ENCODE measurements around the gene ETV3.

ETV3 gene

GRCh38 chr1:157170677-157171515 is 32.7 kb upstream of the ETV3 start:
- Histone ChIP-seq H2AFZ (ENCODE audit: low read depth, low read length, severe bottlenecking) (no peak overlapping the region), H3K27me3 (ENCODE audit: low read length) (no peaks in the 10 kb centered on the region), H3K27ac (ENCODE audit: low read depth, low read length) (no peak overlapping the region)

DNA sequence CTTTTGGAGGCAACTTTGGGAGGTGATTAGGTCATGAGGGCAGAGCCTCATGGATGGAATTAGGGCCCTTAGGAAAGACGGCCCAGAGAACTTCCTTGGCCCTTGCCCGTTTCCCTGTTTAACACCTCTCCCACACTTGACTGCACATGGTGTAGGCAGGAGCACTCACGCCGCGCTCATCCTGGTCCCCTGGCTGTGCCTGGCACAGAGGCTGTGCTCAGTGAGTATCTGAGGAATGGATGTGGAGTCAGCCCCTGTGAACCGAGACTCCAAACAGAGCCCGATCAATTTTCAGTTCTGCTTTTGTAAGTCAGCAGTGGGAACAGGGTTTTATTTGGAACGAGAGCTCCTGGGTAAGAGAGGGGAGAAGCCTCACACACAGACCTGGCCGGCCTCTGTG is 29.8 kb upstream of the ETV3 start:
- Histone ChIP-seq H3K9ac (ENCODE audit: low read length) (no peak overlapping the region), H4K20me1 (ENCODE audit: low read depth, low read length) (no peaks in the 10 kb centered on the region), H3K9me3 (ENCODE audit: insufficient read depth, low read length) (no peaks in the 10 kb centered on the region), H3K9me2 (replicated peaks; ENCODE audit: insufficient read depth, low read length) (no peaks in the 10 kb centered on the region), H3K27ac (ENCODE audit: low read depth, low read length) (no peak overlapping the region), H3K36me3 (ENCODE audit: low read length) (no peaks in the 10 kb centered on the region), H3K4me3 (ENCODE audit: insufficient read depth, low read length, poor library complexity, severe bottlenecking) (no peak overlapping the region), H3K79me2 (ENCODE audit: insufficient read depth, low read length) (no peaks in the 10 kb centered on the region), H3K4me2 (ENCODE audit: low read depth, low read length, poor library complexity, severe bottlenecking) (no peak overlapping the region), H3K27me3 (ENCODE audit: low read length) (no peaks in the 10 kb centered on the region), H3F3A (ENCODE audit: insufficient read depth) (no peaks in the 10 kb centered on the region), H2AFZ (ENCODE audit: low read depth, low read length, severe bottlenecking) (no peak overlapping the region)
- TF ChIP-seq EZH2phosphoT487 (conservative IDR thresholded peaks at IDR 0.05; ENCODE audit: low read length) = no peak
- TF ChIP-seq, protein P1, sequence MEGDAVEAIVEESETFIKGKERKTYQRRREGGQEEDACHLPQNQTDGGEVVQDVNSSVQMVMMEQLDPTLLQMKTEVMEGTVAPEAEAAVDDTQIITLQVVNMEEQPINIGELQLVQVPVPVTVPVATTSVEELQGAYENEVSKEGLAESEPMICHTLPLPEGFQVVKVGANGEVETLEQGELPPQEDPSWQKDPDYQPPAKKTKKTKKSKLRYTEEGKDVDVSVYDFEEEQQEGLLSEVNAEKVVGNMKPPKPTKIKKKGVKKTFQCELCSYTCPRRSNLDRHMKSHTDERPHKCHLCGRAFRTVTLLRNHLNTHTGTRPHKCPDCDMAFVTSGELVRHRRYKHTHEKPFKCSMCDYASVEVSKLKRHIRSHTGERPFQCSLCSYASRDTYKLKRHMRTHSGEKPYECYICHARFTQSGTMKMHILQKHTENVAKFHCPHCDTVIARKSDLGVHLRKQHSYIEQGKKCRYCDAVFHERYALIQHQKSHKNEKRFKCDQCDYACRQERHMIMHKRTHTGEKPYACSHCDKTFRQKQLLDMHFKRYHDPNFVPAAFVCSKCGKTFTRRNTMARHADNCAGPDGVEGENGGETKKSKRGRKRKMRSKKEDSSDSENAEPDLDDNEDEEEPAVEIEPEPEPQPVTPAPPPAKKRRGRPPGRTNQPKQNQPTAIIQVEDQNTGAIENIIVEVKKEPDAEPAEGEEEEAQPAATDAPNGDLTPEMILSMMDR (IDR thresholded peaks at IDR 0.05; ENCODE audit: insufficient read depth, low read length, poor library complexity, severe bottlenecking) = no peak

More at GRCh38 chr1:157170677-157171515, 32.7 kb upstream of the ETV3 start:
- Histone ChIP-seq H3K36me3 (ENCODE audit: low read length) (no peaks in the 10 kb centered on the region), H4K20me1 (ENCODE audit: low read depth, low read length) (no peaks in the 10 kb centered on the region), H3K9me3 (ENCODE audit: insufficient read depth, low read length) (no peaks in the 10 kb centered on the region), H3F3A (ENCODE audit: insufficient read depth) (no peaks in the 10 kb centered on the region), H3K9ac (ENCODE audit: low read length) (no peak overlapping the region), H3K9me2 (replicated peaks; ENCODE audit: insufficient read depth, low read length) (no peaks in the 10 kb centered on the region), H3K79me2 (ENCODE audit: insufficient read depth, low read length) (no peaks in the 10 kb centered on the region), H3K4me3 (ENCODE audit: insufficient read depth, low read length, poor library complexity, severe bottlenecking) (no peak overlapping the region), H3K4me2 (ENCODE audit: low read depth, low read length, poor library complexity, severe bottlenecking) (no peak overlapping the region)
- TF ChIP-seq EZH2phosphoT487 (conservative IDR thresholded peaks at IDR 0.05; ENCODE audit: low read length) = no peak
- TF ChIP-seq, protein P1 (IDR thresholded peaks at IDR 0.05; ENCODE audit: insufficient read depth, low read length, poor library complexity, severe bottlenecking) = peak; percentile 79

DNA sequence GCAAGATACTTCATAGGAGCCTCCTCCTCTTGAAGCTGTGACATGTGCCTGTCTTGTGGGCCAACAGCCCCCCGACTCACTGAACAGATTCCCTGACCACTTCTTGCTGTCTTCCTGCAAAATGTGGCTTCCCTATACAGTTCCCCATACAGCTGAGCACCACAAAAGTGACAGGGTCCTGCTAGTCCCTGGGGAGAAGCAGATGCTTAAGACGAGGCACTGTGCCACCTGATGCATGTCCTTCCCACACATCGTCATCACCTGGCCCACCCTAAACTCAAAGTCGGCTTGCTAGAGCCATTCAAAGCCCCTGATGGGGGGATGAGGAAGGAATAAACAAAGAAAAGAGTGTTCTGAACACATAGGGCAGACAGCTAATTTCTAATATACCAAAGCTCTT is 29.2 kb upstream of the ETV3 start:
- H3K27me3 ChIP-seq (ENCODE audit: low read length) = no peaks in the 10 kb centered on the region
- no peaks in the 10 kb centered on the region for H3K9me2 ChIP-seq (replicated peaks; ENCODE audit: insufficient read depth, low read length)
- no peaks in the 10 kb centered on the region for H3K36me3 ChIP-seq (ENCODE audit: low read length)
- TF ChIP-seq, protein P1 (IDR thresholded peaks at IDR 0.05; ENCODE audit: insufficient read depth, low read length, poor library complexity, severe bottlenecking) = no peak
- no peak for TF ChIP-seq EZH2phosphoT487 (conservative IDR thresholded peaks at IDR 0.05; ENCODE audit: low read length)
- H3K4me2 ChIP-seq (ENCODE audit: low read depth, low read length, poor library complexity, severe bottlenecking) = no peak overlapping the region
- H3K9me3 ChIP-seq (ENCODE audit: insufficient read depth, low read length) = no peaks in the 10 kb centered on the region
- H2AFZ ChIP-seq (ENCODE audit: low read depth, low read length, severe bottlenecking) = no peak overlapping the region
- no peaks in the 10 kb centered on the region for H4K20me1 ChIP-seq (ENCODE audit: low read depth, low read length)
- H3K9ac ChIP-seq (ENCODE audit: low read length) = no peak overlapping the region
- no peaks in the 10 kb centered on the region for H3F3A ChIP-seq (ENCODE audit: insufficient read depth)
- no peaks in the 10 kb centered on the region for H3K79me2 ChIP-seq (ENCODE audit: insufficient read depth, low read length)
- H3K4me3 ChIP-seq (ENCODE audit: insufficient read depth, low read length, poor library complexity, severe bottlenecking) = no peak overlapping the region
- H3K27ac ChIP-seq (ENCODE audit: low read depth, low read length) = no peak overlapping the region
